Caco-2 (cell line): Measurements from ENCODE around the gene RANBP3. TPM values are rescaled to one million over a fixed set of nuclear protein-coding genes. Genes with fewer than 3 reads are reported as not detected.

Experiments
- BruUV-seq: library from RNA; stranded (reverse); fragments of 400-500 nt; replicated peaks from 2 replicates; lab custom pipeline; 2021; lab: Mats Ljungman, UMichigan
- CTCF ChIA-PET: fragments of 300-600 bp; sonication (Branson Sonifier 250); formaldehyde crosslinking; loops from one replicate; lab custom pipeline; 2022; ENCODE audit warnings: antibody characterized with exemption; lab: Charles Lee
- POLR2A ChIA-PET: fragments of 300-600 bp; sonication (Branson Sonifier 250); formaldehyde crosslinking; loops from one replicate; lab custom pipeline; 2022; ENCODE audit warnings: antibody characterized with exemption; lab: Charles Lee
- DNase-seq, 2 experiments: peaks; one replicate each; pipeline versions ENCODE4 v3.0.0 to v3.0.0-alpha.2; 2020 to 2022
- H3K27me3 ChIP-seq: replicated peaks from 2 replicates; pipeline ENCODE4 v1.6.0; 2011; ENCODE audit warnings: low read length; ENCODE audit not compliant: control insufficient read depth, insufficient read depth
- H3K36me3 ChIP-seq: 2 replicates; pipeline ENCODE4 v1.5.1; 2011; ENCODE audit warnings: low read length; ENCODE audit not compliant: control insufficient read depth, insufficient read depth
- H3K4me1 ChIP-seq: fragments of 250-450 bp; sonication (Bioruptor Pico); 2 replicates; pipeline ENCODE4 v1.5.1; 2020; ENCODE audit warnings: mild to moderate bottlenecking
- H3K4me3 ChIP-seq: 2 replicates; pipeline ENCODE4 v1.5.1; 2011; ENCODE audit warnings: low read depth, mild to moderate bottlenecking, control low read depth, low read length
- H3K9me3 ChIP-seq: fragments of 250-450 bp; sonication (Bioruptor Pico); 2 replicates; pipeline ENCODE4 v1.5.1; 2020; ENCODE audit warnings: mild to moderate bottlenecking, moderate library complexity
- H3K27ac Mint-ChIP-seq: one replicate; pipeline ENCODE4 v1.8.0; 2022; ENCODE audit warnings: mixed read lengths; ENCODE audit not compliant: unreplicated experiment
- H3K27me3 Mint-ChIP-seq: one replicate; pipeline ENCODE4 v1.8.0; 2022; ENCODE audit warnings: mixed read lengths; ENCODE audit not compliant: insufficient read depth, unreplicated experiment
- H3K36me3 Mint-ChIP-seq: one replicate; pipeline ENCODE4 v1.8.0; 2022; ENCODE audit warnings: mild to moderate bottlenecking, mixed read lengths; ENCODE audit not compliant: insufficient read depth, unreplicated experiment
- H3K4me1 Mint-ChIP-seq: one replicate; pipeline ENCODE4 v1.8.0; 2022; ENCODE audit warnings: low read depth, mixed read lengths; ENCODE audit not compliant: unreplicated experiment
- H3K4me3 Mint-ChIP-seq: one replicate; pipeline ENCODE4 v1.8.0; 2022; ENCODE audit warnings: mild to moderate bottlenecking, moderate library complexity, mixed read lengths; ENCODE audit not compliant: unreplicated experiment
- H3K9me3 Mint-ChIP-seq: one replicate; pipeline ENCODE4 v1.8.0; 2022; ENCODE audit warnings: mixed read lengths; ENCODE audit not compliant: unreplicated experiment
- CTCF ChIP-seq, 2 experiments: fragments of 200-600 bp in 1 of 2; IDR thresholded peaks; 1 replicate in 1 of 2; 2 replicates in 1 of 2; pipeline versions ENCODE4 v1.5.1 to v1.8.0; 2011 to 2022; ENCODE audit warnings: antibody characterized with exemption in 1 of 2, control low read depth in 1 of 2, inconsistent platforms in 1 of 2, low read depth in 1 of 2, low read length in 1 of 2, mild to moderate bottlenecking in 1 of 2, moderate library complexity in 1 of 2; ENCODE audit not compliant: insufficient read depth in 1 of 2, severe bottlenecking in 1 of 2, unreplicated experiment in 1 of 2
- intact Hi-C: fragments of 100-400 bp; cut with micrococcal nuclease; formaldehyde crosslinking; loops from one replicate; pipeline ENCODE4 v1.10.0; 2022; ENCODE audit not compliant: unreplicated experiment
- total RNA-seq: library from RNA; stranded (reverse); gene quantifications from 2 replicates; pipeline ENCODE4 v1.2.3, GENCODE V29; 2022

Gene RANBP3
- total RNA-seq, 1 experiment from 2014 or later = 90.4 TPM

- peaks cover 5% of the 10 kb centered on the region for H3K36me3 Mint-ChIP-seq
- H3K4me3 ChIP-seq = no peak overlapping the region
- no peak overlapping the region for H3K27ac Mint-ChIP-seq
- DNase-seq = peak; percentile 65
- no peaks in the 10 kb centered on the region for H3K27me3 Mint-ChIP-seq
- H3K4me3 Mint-ChIP-seq = no peak overlapping the region
- BruUV-seq = no TSS peak
- no peaks in the 10 kb centered on the region for H3K9me3 ChIP-seq
- H3K4me1 ChIP-seq = peaks cover 3% of the 10 kb centered on the region
- peak; percentile 63 to 67 for TF ChIP-seq CTCF (IDR thresholded peaks at IDR 0.05; ENCODE audit: insufficient read depth in 1 of 2, low read depth in 1 of 2, low read length in 1 of 2, severe bottlenecking in 1 of 2, unreplicated experiment in 1 of 2)
- no peaks in the 10 kb centered on the region for H3K4me1 Mint-ChIP-seq
- H3K36me3 ChIP-seq = no peaks in the 10 kb centered on the region
- intact Hi-C loops = loop anchor here (1.0 kb wide), 1 partner anchor 35 kb away; no protein-coding TSS in a partner anchor
- H3K27me3 ChIP-seq = no peaks in the 10 kb centered on the region
- POLR2A ChIA-PET = no interaction called here
- H3K9me3 Mint-ChIP-seq = no peaks in the 10 kb centered on the region
- CTCF ChIA-PET = interaction anchor here (0.8 to 2.5 kb wide), 12 partner anchors 15 to 248 kb away, joined by 3 to 44 read pairs (median 5); partner anchors contain the start of gene RANBP3
Measured at GRCh38 chr19:6021878-6022569, 44.1 kb upstream of the RANBP3 start.

DNA sequence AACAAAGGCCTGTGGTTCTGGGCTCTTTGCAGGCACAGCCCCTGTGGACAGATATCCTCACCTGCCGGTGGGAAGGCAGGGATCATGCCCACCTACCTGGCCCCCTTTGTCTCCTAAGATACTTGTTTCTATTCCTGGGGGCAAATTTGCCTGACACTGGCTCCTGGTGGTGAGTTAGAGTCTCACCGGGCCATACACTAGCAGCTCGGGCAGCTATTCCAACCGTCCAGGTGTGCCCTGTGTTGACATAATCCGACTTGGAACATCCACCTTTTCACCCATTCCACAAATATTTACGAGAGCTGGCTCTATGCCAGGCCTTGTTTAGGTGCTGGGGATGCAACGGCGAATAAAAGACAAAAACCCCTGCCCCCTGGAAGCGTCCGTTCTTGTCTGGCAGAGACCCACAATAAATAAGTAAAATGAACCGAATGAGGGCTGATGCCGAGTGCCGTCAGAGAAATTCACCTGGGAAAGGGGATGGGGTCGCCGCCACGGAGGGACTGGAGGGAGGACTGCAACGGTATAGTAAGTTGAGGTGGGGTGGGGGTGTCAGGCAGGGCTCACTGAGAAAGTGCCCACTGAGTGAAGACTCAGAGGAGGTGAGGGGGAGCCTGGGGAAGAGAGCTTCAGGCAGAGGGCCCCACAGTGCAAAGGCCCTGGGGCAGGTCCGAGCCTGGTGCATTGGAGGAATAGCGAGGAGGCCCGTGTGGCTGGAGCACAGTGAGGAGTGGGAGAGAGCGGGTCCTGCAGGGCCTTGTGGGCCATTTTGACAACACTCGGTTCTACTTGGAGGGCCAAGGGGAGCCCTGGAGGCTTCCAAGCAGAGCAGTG lies 43.2 kb upstream of the RANBP3 start:
- Mint-ChIP-seq H3K4me3 (no peak overlapping the region), H3K27me3 (no peaks in the 10 kb centered on the region)

More for the DNA sequence above, 43.2 kb upstream of the RANBP3 start:
- TF ChIP-seq CTCF (IDR thresholded peaks at IDR 0.05; ENCODE audit: insufficient read depth in 1 of 2, low read depth in 1 of 2, low read length in 1 of 2, severe bottlenecking in 1 of 2, unreplicated experiment in 1 of 2) = no peak
- ChIA-PET POLR2A (no interaction called here), CTCF (interaction anchor here (1.0 to 2.5 kb wide), 5 partner anchors 32 to 105 kb away, joined by 5 to 44 read pairs (median 7); partner anchors contain the start of gene RANBP3)
- H3K9me3 Mint-ChIP-seq = no peaks in the 10 kb centered on the region
- no peaks in the 10 kb centered on the region for H3K9me3 ChIP-seq
- intact Hi-C loops = no loop called here
- no peak for DNase-seq
- no peak overlapping the region for H3K4me3 ChIP-seq
- no TSS peak for BruUV-seq
- no peaks in the 10 kb centered on the region for H3K36me3 Mint-ChIP-seq
- H3K36me3 ChIP-seq = no peaks in the 10 kb centered on the region
- H3K4me1 ChIP-seq = peaks cover 3% of the 10 kb centered on the region
- no peaks in the 10 kb centered on the region for H3K27me3 ChIP-seq
- H3K4me1 Mint-ChIP-seq = no peaks in the 10 kb centered on the region
- no peak overlapping the region for H3K27ac Mint-ChIP-seq
